Lower leg skin (tissue), 4 donors: ENCODE results near the gene HBA1. TPM values are rescaled to one million over a fixed set of nuclear protein-coding genes. Genes with fewer than 3 reads are reported as not detected.
"Not testable (repeated sequence)": the region's sequence is repeated elsewhere in the genome, so short reads cannot be mapped to it uniquely, and the experiment has no call there.

Source experiments
- DNase-seq, 2 donors: peaks; one replicate each; pipeline ENCODE4 v3.0.0-alpha.2; 2019; ENCODE audit warnings: low spot score in 2 of 2
- H3K4me3 ChIP-seq: fragments of 200-600 bp; sonication (generic); 2 replicates; pipeline ENCODE4 v1.5.1; 2017; ENCODE audit warnings: mild to moderate bottlenecking, low read depth; ENCODE audit not compliant: poor library complexity, severe bottlenecking
- CTCF ChIP-seq, 3 donors: fragments of 450-650 bp; IDR thresholded peaks; one replicate each; pipeline ENCODE4 v1.5.1; 2016; ENCODE audit warnings: antibody characterized with exemption in 3 of 3, mild to moderate bottlenecking in 3 of 3, moderate library complexity in 2 of 3
- POLR2A ChIP-seq, 2 donors: fragments of 450-650 bp; IDR thresholded peaks; one replicate each; pipeline ENCODE4 v1.6.1; 2016 to 2017; ENCODE audit warnings: antibody characterized with exemption in 2 of 2, mild to moderate bottlenecking in 1 of 2, moderate library complexity in 1 of 2
- WGBS, 2 donors: methylation state at CpG; one replicate each; pipeline ENCODE4 v1.1.5; 2018; 5-methylcytosine and 5-hydroxymethylcytosine counted together
- intact Hi-C: fragments of 100-400 bp; cut with DNase I; formaldehyde crosslinking; loops from one replicate; pipeline ENCODE4 v1.15.0; 2023; ENCODE audit warnings: low total_unique reads
- total RNA-seq, 4 donors: library from RNA; depleted of rRNA; stranded (reverse); fragments of >200 nt; gene quantifications; one replicate each; pipeline ENCODE4 v1.1.0, GENCODE V29; 2016

The HBA1 gene
- total RNA-seq, 4 donors from 2014 or later: 2.5 to 474 (median 180) TPM

- no peak overlapping the region for H3K4me3 ChIP-seq
- intact Hi-C loops: no loop called here
- 94 to 96% methylated on average over 6 of the region's 6 CpGs for WGBS, 2 donors
- no peak for DNase-seq
- TF ChIP-seq POLR2A (IDR thresholded peaks at IDR 0.05): no peak
- TF ChIP-seq CTCF (IDR thresholded peaks at IDR 0.05): no peak
These were observed 18.0 kb downstream of the HBA1 start for GRCh38 chr16:194516-194915.

GRCh38 chr16:200388-200787, 23.9 kb downstream of the HBA1 start:
- 81 to 90% methylated on average over 5 of the region's 5 CpGs for WGBS, 2 donors
- intact Hi-C loops: no loop called here
- TF ChIP-seq POLR2A (IDR thresholded peaks at IDR 0.05) (no peak), CTCF (IDR thresholded peaks at IDR 0.05) (no peak)
- H3K4me3 ChIP-seq: no peak overlapping the region
- no peak for DNase-seq

GRCh38 chr16:203246-203645, 26.8 kb downstream of the HBA1 start:
- WGBS, 2 donors: 92 to 98% methylated on average over 4 of the region's 4 CpGs
- H3K4me3 ChIP-seq: no peak overlapping the region
- no peak for DNase-seq
- TF ChIP-seq POLR2A (IDR thresholded peaks at IDR 0.05) (no peak), CTCF (IDR thresholded peaks at IDR 0.05) (no peak)
- intact Hi-C loops: no loop called here

GRCh38 chr16:204046-204445, 27.6 kb downstream of the HBA1 start:
- DNase-seq, H3K4me3 ChIP-seq, intact Hi-C loops: not testable (repeated sequence)
- WGBS, 2 donors: 89 to 96% methylated on average over 9 of the region's 9 CpGs

- H3K4me3 ChIP-seq, intact Hi-C loops, DNase-seq: not testable (repeated sequence)
- WGBS, 2 donors: 86% methylated on average over 4 of the region's 4 CpGs
These were observed 32.9 kb downstream of the HBA1 start for GRCh38 chr16:209359-209758.

- DNase-seq, intact Hi-C loops, H3K4me3 ChIP-seq: not testable (repeated sequence)
- 90 to 93% methylated on average over 13 to 14 of the region's 14 CpGs for WGBS, 2 donors
These were observed 35.2 kb downstream of the HBA1 start for GRCh38 chr16:211631-212180.

- DNase-seq: no peak
- WGBS, 2 donors: 90 to 96% methylated on average over 3 of the region's 3 CpGs
- no peak overlapping the region for H3K4me3 ChIP-seq
- intact Hi-C loops: no loop called here
- no peak for TF ChIP-seq POLR2A (IDR thresholded peaks at IDR 0.05)
- TF ChIP-seq CTCF (IDR thresholded peaks at IDR 0.05): no peak
These were observed 36.5 kb downstream of the HBA1 start for GRCh38 chr16:212999-213398.
